DMS53 treated with DMSO at 0.1 percent for 48 hours (cell line): ENCODE data around the gene MGLL.

ENCODE experiments used
- DNase-seq: peaks from one replicate; lab custom pipeline; 2025; ENCODE audit not compliant: unreplicated experiment; lab: John Stamatoyannopoulos, UW

Gene MGLL

GRCh38 chr3:127822041-127822681 lies at the start of gene MGLL:
MGLL (minus strand) TSS chr3:127822515; CDS start chr3:127822318, 197 bp downstream.
- DNase-seq, result no peak

- DNase-seq, result no peak
These were observed 47.8 kb upstream of the MGLL start for GRCh38 chr3:127870156-127870555.

GRCh38 chr3:127867986-127868385 lies 45.7 kb upstream of the MGLL start:
- DNase-seq, result no peak

GRCh38 chr3:127867412-127867811 lies 45.1 kb upstream of the MGLL start:
- no peak for DNase-seq

- no peak for DNase-seq
These were observed 43.6 kb upstream of the MGLL start for GRCh38 chr3:127865941-127866340.

- DNase-seq, result no peak
These were observed 37.9 kb upstream of the MGLL start for GRCh38 chr3:127860211-127860696.

- no peak for DNase-seq
These were observed 37.4 kb upstream of the MGLL start for GRCh38 chr3:127859730-127860129.

GRCh38 chr3:127858937-127859336 lies 36.6 kb upstream of the MGLL start:
- DNase-seq, result no peak

GRCh38 chr3:127858521-127858920 lies 36.2 kb upstream of the MGLL start:
- DNase-seq, result no peak

- DNase-seq, result no peak
These were observed 35.0 kb upstream of the MGLL start for GRCh38 chr3:127857333-127857732.

- DNase-seq, result no peak
These were observed 34.5 kb upstream of the MGLL start for GRCh38 chr3:127856801-127857200.

GRCh38 chr3:127855246-127855645 lies 32.9 kb upstream of the MGLL start:
- no peak for DNase-seq

- no peak for DNase-seq
These were observed 31.4 kb upstream of the MGLL start for GRCh38 chr3:127853681-127854080.

- DNase-seq, result no peak
These were observed 29.6 kb upstream of the MGLL start for GRCh38 chr3:127851899-127852298.

- DNase-seq, result no peak
These were observed 27.1 kb upstream of the MGLL start for GRCh38 chr3:127849368-127849767.

GRCh38 chr3:127848131-127849129 lies 26.1 kb upstream of the MGLL start:
- no peak for DNase-seq

- DNase-seq, result no peak
These were observed 25.0 kb upstream of the MGLL start for GRCh38 chr3:127847236-127847720.

GRCh38 chr3:127846576-127846975 lies 24.3 kb upstream of the MGLL start:
- no peak for DNase-seq

GRCh38 chr3:127844326-127844942 lies 22.1 kb upstream of the MGLL start:
- no peak for DNase-seq

- no peak for DNase-seq
These were observed 18.4 kb upstream of the MGLL start for GRCh38 chr3:127840671-127841070.

- DNase-seq, result no peak
These were observed 16.8 kb upstream of the MGLL start for GRCh38 chr3:127839099-127839498.
